GM23248 (cell line): ENCODE measurements around the gene CRYBG2. TPM values are rescaled to one million over a fixed set of nuclear protein-coding genes. Genes with fewer than 3 reads are reported as not detected.
A peak's percentile ranks its signal among the peaks of the same experiment; 100 is the strongest.
"Not testable (repeated sequence)": the region's sequence is repeated elsewhere in the genome, so short reads cannot be mapped to it uniquely, and the experiment has no call there.

Experiments used
- DNase-seq: peaks from one replicate; pipeline ENCODE4 v3.0.0-alpha.2; 2015
- H2AFZ ChIP-seq: fragments of 200-600 bp; sonication (generic); 2 replicates; pipeline ENCODE4 v1.6.1; 2016; ENCODE audit warnings: antibody characterized with exemption
- H3F3A ChIP-seq: fragments of 200-600 bp; sonication (generic); 2 replicates; pipeline ENCODE4 v1.6.1; 2016; ENCODE audit warnings: mild to moderate bottlenecking, antibody characterized with exemption, mixed run types; ENCODE audit not compliant: insufficient read depth
- H3K27ac ChIP-seq: fragments of 200-600 bp; sonication (generic); 2 replicates; pipeline ENCODE4 v1.5.1; 2016; ENCODE audit warnings: mild to moderate bottlenecking
- H3K27me3 ChIP-seq: fragments of 200-600 bp; sonication (generic); replicated peaks from 2 replicates; pipeline ENCODE4 v1.6.1; 2016; ENCODE audit warnings: mild to moderate bottlenecking; ENCODE audit not compliant: insufficient read depth
- H3K36me3 ChIP-seq: fragments of 200-600 bp; sonication (generic); 2 replicates; pipeline ENCODE4 v1.6.1; 2016; ENCODE audit warnings: low read depth, mild to moderate bottlenecking
- H3K4me1 ChIP-seq: fragments of 200-600 bp; sonication (generic); 2 replicates; pipeline ENCODE4 v1.6.1; 2016; ENCODE audit warnings: mild to moderate bottlenecking; ENCODE audit not compliant: insufficient read depth
- H3K4me2 ChIP-seq: fragments of 200-600 bp; sonication (generic); one replicate; pipeline ENCODE4 v1.6.1; 2016; ENCODE audit warnings: mild to moderate bottlenecking; ENCODE audit not compliant: unreplicated experiment
- H3K4me3 ChIP-seq: fragments of 200-600 bp; sonication (generic); 2 replicates; pipeline ENCODE4 v1.5.1; 2016; ENCODE audit warnings: mild to moderate bottlenecking
- H3K79me2 ChIP-seq: fragments of 200-600 bp; sonication (generic); 2 replicates; pipeline ENCODE4 v1.6.1; 2016; ENCODE audit warnings: mild to moderate bottlenecking; ENCODE audit not compliant: insufficient read depth
- H3K9ac ChIP-seq: fragments of 200-600 bp; sonication (generic); 2 replicates; pipeline ENCODE4 v1.6.1; 2016; ENCODE audit warnings: mild to moderate bottlenecking
- H3K9me2 ChIP-seq: fragments of 200-600 bp; sonication (generic); 2 replicates; pipeline ENCODE4 v1.6.1; 2016; ENCODE audit warnings: mixed run types, mild to moderate bottlenecking, moderate library complexity; ENCODE audit not compliant: insufficient read depth
- H3K9me3 ChIP-seq: fragments of 200-600 bp; sonication (generic); one replicate; pipeline ENCODE4 v1.6.1; 2017; ENCODE audit warnings: low read depth
- H4K20me1 ChIP-seq: fragments of 200-600 bp; sonication (generic); 2 replicates; pipeline ENCODE4 v1.6.0; 2016; ENCODE audit not compliant: insufficient read depth
- EZH2 ChIP-seq: fragments of 200-600 bp; sonication (generic); IDR thresholded peaks from 2 replicates; pipeline ENCODE4 v1.6.1; 2018; ENCODE audit warnings: antibody characterized with exemption, mild to moderate bottlenecking; ENCODE audit not compliant: insufficient read depth, poor library complexity, severe bottlenecking
- EZH2phosphoT487 ChIP-seq: fragments of 200-600 bp; sonication (generic); IDR thresholded peaks from 2 replicates; pipeline ENCODE4 v1.6.1; 2018; ENCODE audit warnings: antibody characterized with exemption, moderate library complexity, mild to moderate bottlenecking, low read depth; ENCODE audit not compliant: insufficient read depth
- WGBS, 2 experiments: methylation state at CpG; one replicate each; pipeline ENCODE4 v1.1.6; 2015 to 2017; ENCODE audit warnings: low lambda C conversion rate in 2 of 2, low coverage in 1 of 2; ENCODE audit errors: missing lambda C conversion rate in 2 of 2; 5-methylcytosine and 5-hydroxymethylcytosine counted together
- in situ Hi-C: fragments of 300-500 bp; cut with MboI; formaldehyde crosslinking; loops from 2 replicates; pipeline ENCODE4 v1.15.0; 2020
- polyA plus RNA-seq: library from polyadenylated mRNA; unstranded; fragments of >200 nt; fragmentation: Nextera tagmentation; extraction: Ambion mirVana; gene quantifications from 2 replicates; pipeline ENCODE4 v1.2.1, GENCODE V29; 2016
- total RNA-seq: library from RNA; depleted of rRNA; stranded (reverse); fragments of >200 nt; shearing (Covaris generic); gene quantifications from 2 replicates; pipeline ENCODE4 v1.2.3, GENCODE V29; 2014

CRYBG2 gene
- total and polyA plus RNA-seq, 2 experiments from 2014 or later: not detected

GRCh38 chr1:26335774-26336476, 18.0 kb downstream of the CRYBG2 start:
- peak overlapping the region; percentile 61 for H3K4me3 ChIP-seq
- no peak overlapping the region for H3K9ac ChIP-seq
- H3F3A ChIP-seq: no peaks in the 10 kb centered on the region
- DNase-seq: no peak
- peaks cover 9% of the 10 kb centered on the region for H3K27me3 ChIP-seq
- peak overlapping the region; percentile 70 for H2AFZ ChIP-seq
- H3K4me2 ChIP-seq: peak overlapping the region; percentile 71
- H3K79me2 ChIP-seq: no peaks in the 10 kb centered on the region
- H3K9me2 ChIP-seq: no peaks in the 10 kb centered on the region
- 0 out of 2 replicates have a peak, but pooled peaks cover 8% of the 10 kb centered on the region for H3K4me1 ChIP-seq
- no peaks in the 10 kb centered on the region for H3K9me3 ChIP-seq
- in situ Hi-C loops: no loop called here
- WGBS, 2 experiments: 6 to 7% methylated on average over 23 to 41 of the region's 41 CpGs
- H3K36me3 ChIP-seq: no peaks in the 10 kb centered on the region
- H4K20me1 ChIP-seq: no peaks in the 10 kb centered on the region
- TF ChIP-seq EZH2 (no peak), EZH2phosphoT487 (no peak)
- H3K27ac ChIP-seq: no peak overlapping the region

- in situ Hi-C loops: not testable (repeated sequence)
- 81 to 83% methylated on average over 8 of the region's 8 CpGs for WGBS, 2 experiments
Measured at GRCh38 chr1:26333312-26333711, 20.6 kb downstream of the CRYBG2 start.

GRCh38 chr1:26330276-26330675, 23.7 kb downstream of the CRYBG2 start:
- H3K9ac ChIP-seq: no peak overlapping the region
- H3K27ac ChIP-seq: no peak overlapping the region
- DNase-seq: no peak
- no peaks in the 10 kb centered on the region for H3K79me2 ChIP-seq
- no peaks in the 10 kb centered on the region for H3F3A ChIP-seq
- H2AFZ ChIP-seq: no peak overlapping the region
- 75 to 86% methylated on average over 5 of the region's 5 CpGs for WGBS, 2 experiments
- H3K4me2 ChIP-seq: no peak overlapping the region
- 0 out of 2 replicates have a peak, but pooled peaks cover 4% of the 10 kb centered on the region for H3K4me1 ChIP-seq
- no peak overlapping the region for H3K4me3 ChIP-seq
- H3K27me3 ChIP-seq: peaks cover under 1% of the 10 kb centered on the region
- no peaks in the 10 kb centered on the region for H3K9me2 ChIP-seq
- TF ChIP-seq EZH2: no peak
- no peak for TF ChIP-seq EZH2phosphoT487
- no peaks in the 10 kb centered on the region for H3K36me3 ChIP-seq
- in situ Hi-C loops: no loop called here
- H4K20me1 ChIP-seq: no peaks in the 10 kb centered on the region
- no peaks in the 10 kb centered on the region for H3K9me3 ChIP-seq

More at GRCh38 chr1:26333312-26333711, 20.6 kb downstream of the CRYBG2 start:
- not testable (repeated sequence) for H3K9me3 ChIP-seq, H3K79me2 ChIP-seq, H3K36me3 ChIP-seq, H3K4me1 ChIP-seq, H3K9ac ChIP-seq, DNase-seq, H3K27ac ChIP-seq, H2AFZ ChIP-seq, H3K27me3 ChIP-seq, H4K20me1 ChIP-seq, H3K4me3 ChIP-seq, H3K4me2 ChIP-seq, H3K9me2 ChIP-seq, H3F3A ChIP-seq

- H3K4me3 ChIP-seq, DNase-seq, H3K9me2 ChIP-seq, H2AFZ ChIP-seq, H3K36me3 ChIP-seq, H3K4me1 ChIP-seq, H4K20me1 ChIP-seq, H3K27me3 ChIP-seq, H3K9ac ChIP-seq, H3K79me2 ChIP-seq, H3K27ac ChIP-seq, in situ Hi-C loops, H3K4me2 ChIP-seq, H3K9me3 ChIP-seq, H3F3A ChIP-seq: not testable (repeated sequence)
- 84 to 89% methylated on average over 4 of the region's 4 CpGs for WGBS, 2 experiments
Measured at GRCh38 chr1:26329380-26329779, 24.6 kb downstream of the CRYBG2 start.

- WGBS, 2 experiments: 53% methylated on average over 8 of the region's 8 CpGs
- Histone ChIP-seq H3K27ac (no peak overlapping the region), H3K27me3 (no peaks in the 10 kb centered on the region), H3K4me3 (no peak overlapping the region), H3K79me2 (no peaks in the 10 kb centered on the region), H3K4me1 (0 out of 2 replicates have a peak, but pooled peaks cover 4% of the 10 kb centered on the region), H3K9me2 (no peaks in the 10 kb centered on the region), H3K9me3 (no peaks in the 10 kb centered on the region), H3K4me2 (no peak overlapping the region), H2AFZ (no peak overlapping the region), H3K9ac (no peak overlapping the region), H4K20me1 (no peaks in the 10 kb centered on the region), H3K36me3 (no peaks in the 10 kb centered on the region), H3F3A (no peaks in the 10 kb centered on the region)
- in situ Hi-C loops: no loop called here
- TF ChIP-seq EZH2phosphoT487: no peak
- no peak for TF ChIP-seq EZH2
- no peak for DNase-seq
Measured at GRCh38 chr1:26328597-26328996, 25.3 kb downstream of the CRYBG2 start.
